ENCODE results near the gene INPP5D.

GRCh38 chr2:233148354-233148753, 88.2 kb downstream of the INPP5D start:
- TF ChIP-seq CTCF (conservative IDR thresholded peaks at IDR 0.05) (no peak), EZH2 (IDR thresholded peaks at IDR 0.05; ENCODE audit: low read depth) (no peak)

Data from PC-9 (cell line).